Fibroblast of skin of left quadriceps (primary cell): ENCODE results near the gene TEX10.

Experiments used
- DNase-seq, 2 experiments: peaks; one replicate each; pipeline ENCODE4 v3.0.0-alpha.2; 2013; ENCODE audit warnings: low read depth in 2 of 2

The TEX10 gene

GRCh38 chr9:100285080-100285479, 67.7 kb downstream of the TEX10 start:
- no peak for DNase-seq

GRCh38 chr9:100284247-100284646, 68.5 kb downstream of the TEX10 start:
- no peak for DNase-seq

DNA sequence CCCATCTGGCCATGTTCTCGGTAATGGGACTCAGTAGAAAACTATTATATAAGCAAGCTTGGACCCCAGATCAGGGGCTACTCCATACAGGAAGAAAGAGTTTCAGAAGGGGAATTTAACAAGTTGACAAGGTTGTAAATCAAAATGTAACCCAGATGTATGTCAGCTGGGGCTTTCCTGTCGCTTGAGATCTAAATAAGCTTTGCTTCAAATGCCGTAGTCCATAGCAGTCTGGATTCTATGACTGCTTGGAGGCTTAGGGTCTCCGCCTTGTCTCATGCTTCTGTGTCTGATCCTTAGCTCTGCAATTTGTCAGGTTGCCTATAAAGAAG, 70.4 kb downstream of the TEX10 start:
- no peak for DNase-seq

DNA sequence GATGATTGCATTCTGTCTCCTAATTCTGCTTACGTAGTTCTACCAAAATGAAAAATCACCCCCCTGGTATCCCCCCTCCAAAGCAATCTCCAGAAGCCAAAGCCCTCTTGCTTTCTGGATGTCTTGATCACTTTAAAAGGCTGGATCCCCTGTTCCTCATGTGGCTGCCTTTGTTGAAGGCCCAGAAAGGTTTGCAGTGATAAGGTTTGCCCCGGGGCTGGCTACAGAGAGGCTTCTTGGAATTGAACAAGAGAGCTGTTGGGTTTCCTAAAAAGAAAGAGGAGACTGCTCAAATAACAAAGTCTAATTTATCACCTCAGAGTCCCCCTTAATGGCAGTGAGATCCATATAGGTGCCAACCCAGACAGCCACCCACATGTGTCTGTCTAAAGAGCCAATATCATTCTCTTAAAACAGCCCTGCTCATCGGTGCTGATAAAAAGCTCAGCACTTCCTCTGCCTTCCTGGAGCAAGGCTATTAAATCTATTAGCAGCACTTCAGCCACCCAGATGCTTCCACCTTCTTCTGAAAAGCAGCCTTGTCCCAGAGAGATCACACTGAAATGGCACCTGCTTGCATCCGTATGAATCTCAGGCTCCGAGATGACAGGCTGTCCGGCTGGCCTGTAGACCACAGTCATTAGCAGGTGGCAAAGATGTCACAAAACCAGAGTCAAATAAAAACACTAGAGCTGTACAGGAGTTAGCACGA, 70.9 kb downstream of the TEX10 start:
- no peak for DNase-seq

DNA sequence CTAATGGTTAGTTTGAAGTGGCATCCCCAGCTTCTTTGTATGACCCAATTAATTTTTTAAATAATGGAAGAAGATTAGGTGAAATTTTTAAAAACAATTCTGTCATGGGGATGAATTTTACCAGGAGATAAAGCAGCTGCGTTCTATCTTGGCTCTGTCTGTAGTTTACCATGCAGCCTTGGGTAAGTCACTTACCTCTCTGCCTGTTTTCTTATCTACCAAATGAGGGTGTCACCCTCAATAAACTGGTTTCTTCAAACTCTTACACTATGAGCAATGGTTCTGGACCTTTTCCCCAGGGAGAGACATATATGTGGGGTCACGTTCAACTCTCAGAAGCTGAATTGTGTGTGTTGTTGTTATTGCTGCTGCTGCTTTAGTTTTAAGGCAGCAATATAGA, 71.7 kb downstream of the TEX10 start:
- no peak for DNase-seq

GRCh38 chr9:100277166-100277979, 75.4 kb downstream of the TEX10 start:
- peak; percentile 44 to 50 for DNase-seq

GRCh38 chr9:100269656-100270055, 83.1 kb downstream of the TEX10 start:
- DNase-seq: no peak

GRCh38 chr9:100268271-100268670, 84.5 kb downstream of the TEX10 start:
- DNase-seq: no peak

DNA sequence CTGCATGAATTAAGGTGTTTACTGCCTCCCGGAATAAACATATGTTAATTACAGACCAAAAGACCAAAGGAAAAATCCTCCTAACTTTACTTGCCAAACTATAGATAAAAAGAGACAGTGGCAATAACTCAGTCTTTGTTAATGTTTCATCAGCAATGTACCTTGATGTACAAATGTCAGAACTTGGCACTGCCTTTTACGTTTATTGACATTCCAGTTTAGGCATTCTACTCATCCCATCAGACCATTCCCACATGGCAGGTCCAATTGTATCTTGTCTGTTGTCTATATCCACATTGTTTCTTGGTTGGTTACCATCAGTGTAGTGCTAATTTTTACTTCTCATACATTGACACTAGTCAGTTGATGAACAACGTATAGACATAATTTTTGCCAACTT, 85.5 kb downstream of the TEX10 start:
- DNase-seq: no peak
